Body of pancreas (tissue), 4 donors: ENCODE measurements around the gene CDC42SE1.

Experiments
- POLR2A ChIP-seq, 3 donors: fragments of 450-650 bp; IDR thresholded peaks; one replicate each; pipeline ENCODE4 v1.6.1; 2016; ENCODE audit warnings: antibody characterized with exemption in 3 of 3, mild to moderate bottlenecking in 2 of 3
- TF ChIP-seq, protein P1 (sequence below), 7 experiments: fragments of 450-650 bp in 4 of 7; fragments of 200-600 bp in 3 of 7; sonication (generic) in 3 of 7; IDR thresholded peaks; one replicate each; pipeline ENCODE4 v1.5.1; 2016 to 2019; ENCODE audit warnings: antibody characterized with exemption in 7 of 7

DNA sequence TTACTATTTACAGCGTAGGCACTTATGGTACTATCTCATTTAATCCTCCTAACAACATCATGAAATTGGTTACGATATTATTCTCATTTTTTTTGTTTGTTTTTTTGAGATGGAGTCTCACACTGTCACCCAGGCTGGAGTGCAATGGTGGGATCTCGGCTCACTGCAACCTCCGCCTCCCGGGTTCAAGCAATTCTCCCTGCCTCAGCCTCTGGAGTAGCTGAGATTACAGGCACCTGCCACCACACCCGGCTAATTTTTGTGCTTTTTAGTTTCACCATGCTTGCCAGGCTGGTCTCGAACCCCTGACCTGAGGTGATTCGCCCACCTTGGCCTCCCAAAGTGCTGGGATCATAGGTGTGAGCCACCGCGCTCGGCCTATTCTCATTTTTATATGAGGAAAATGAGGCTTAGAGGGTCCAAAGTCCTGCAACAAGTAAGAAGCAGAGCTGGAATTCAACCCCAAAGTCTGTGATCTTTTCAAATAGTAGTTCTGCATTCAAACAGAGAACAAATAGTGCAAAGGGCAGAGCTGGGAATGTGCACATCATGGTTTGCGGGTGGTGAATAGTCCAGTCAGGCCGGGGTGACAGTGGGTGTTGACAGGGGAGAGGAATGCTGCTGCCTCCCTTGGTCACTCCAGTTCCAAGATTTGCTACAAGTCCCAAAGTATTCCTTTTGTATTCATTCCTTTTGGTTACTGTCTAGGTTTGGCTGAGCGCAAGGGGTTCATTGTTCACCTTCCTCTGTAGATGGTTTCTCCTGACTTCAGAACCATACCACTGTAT lies 46.5 kb downstream of the CDC42SE1 start:
- no peak for TF ChIP-seq POLR2A (IDR thresholded peaks at IDR 0.05)
- TF ChIP-seq, protein P1, sequence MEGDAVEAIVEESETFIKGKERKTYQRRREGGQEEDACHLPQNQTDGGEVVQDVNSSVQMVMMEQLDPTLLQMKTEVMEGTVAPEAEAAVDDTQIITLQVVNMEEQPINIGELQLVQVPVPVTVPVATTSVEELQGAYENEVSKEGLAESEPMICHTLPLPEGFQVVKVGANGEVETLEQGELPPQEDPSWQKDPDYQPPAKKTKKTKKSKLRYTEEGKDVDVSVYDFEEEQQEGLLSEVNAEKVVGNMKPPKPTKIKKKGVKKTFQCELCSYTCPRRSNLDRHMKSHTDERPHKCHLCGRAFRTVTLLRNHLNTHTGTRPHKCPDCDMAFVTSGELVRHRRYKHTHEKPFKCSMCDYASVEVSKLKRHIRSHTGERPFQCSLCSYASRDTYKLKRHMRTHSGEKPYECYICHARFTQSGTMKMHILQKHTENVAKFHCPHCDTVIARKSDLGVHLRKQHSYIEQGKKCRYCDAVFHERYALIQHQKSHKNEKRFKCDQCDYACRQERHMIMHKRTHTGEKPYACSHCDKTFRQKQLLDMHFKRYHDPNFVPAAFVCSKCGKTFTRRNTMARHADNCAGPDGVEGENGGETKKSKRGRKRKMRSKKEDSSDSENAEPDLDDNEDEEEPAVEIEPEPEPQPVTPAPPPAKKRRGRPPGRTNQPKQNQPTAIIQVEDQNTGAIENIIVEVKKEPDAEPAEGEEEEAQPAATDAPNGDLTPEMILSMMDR (IDR thresholded peaks at IDR 0.05), result no peak
